Liver (tissue), 9 donors: ENCODE data around the gene TGFBR3. TPM values are rescaled to one million over a fixed set of nuclear protein-coding genes. Genes with fewer than 3 reads are reported as not detected.

ENCODE experiments used
- DNase-seq: peaks from one replicate; pipeline ENCODE4 v3.0.0-alpha.2; 2017; ENCODE audit warnings: low spot score
- H3K27ac ChIP-seq, 2 donors: one replicate each; pipeline ENCODE4 v1.7.0; 2013; ENCODE audit warnings: inconsistent platforms in 2 of 2, low read length in 2 of 2, control low read depth in 1 of 2, low read depth in 1 of 2, mild to moderate bottlenecking in 1 of 2
- H3K27me3 ChIP-seq, 4 donors: one replicate each; pipeline versions ENCODE4 v1.6.1 to v1.7.0; 2013; ENCODE audit warnings: low read length in 3 of 4, inconsistent platforms in 1 of 4, mild to moderate bottlenecking in 1 of 4, moderate library complexity in 1 of 4; ENCODE audit not compliant: control insufficient read depth in 4 of 4, insufficient read depth in 4 of 4
- H3K36me3 ChIP-seq, 4 donors: one replicate each; pipeline versions ENCODE4 v1.6.1 to v1.7.0; 2013; ENCODE audit warnings: low read length in 3 of 4, mild to moderate bottlenecking in 3 of 4, low read depth in 1 of 4, moderate library complexity in 1 of 4; ENCODE audit not compliant: control insufficient read depth in 4 of 4, insufficient read depth in 3 of 4
- H3K4me1 ChIP-seq, 4 donors: one replicate each; pipeline versions ENCODE4 v1.6.1 to v1.7.0; 2013; ENCODE audit warnings: low read length in 3 of 4, mild to moderate bottlenecking in 3 of 4, moderate library complexity in 1 of 4; ENCODE audit not compliant: control insufficient read depth in 4 of 4, insufficient read depth in 4 of 4
- H3K4me3 ChIP-seq, 3 donors: one replicate each; pipeline versions ENCODE4 v1.6.1 to v1.7.0; 2013; ENCODE audit warnings: low read length in 3 of 3, control low read depth in 1 of 3, low read depth in 1 of 3, mild to moderate bottlenecking in 1 of 3
- H3K9ac ChIP-seq, 2 donors: one replicate each; pipeline ENCODE4 v1.7.0; 2013; ENCODE audit warnings: low read length in 2 of 2, mild to moderate bottlenecking in 2 of 2, moderate library complexity in 2 of 2, control low read depth in 1 of 2, low read depth in 1 of 2
- H3K9me3 ChIP-seq, 4 donors: one replicate each; pipeline versions ENCODE4 v1.6.1 to v1.7.0; 2013; ENCODE audit warnings: low read length in 3 of 4; ENCODE audit not compliant: control insufficient read depth in 4 of 4
- EGR1 ChIP-seq, 2 donors: IDR thresholded peaks; 2 replicates each; pipeline ENCODE4 v1.6.1; 2016 to 2018; ENCODE audit warnings: antibody characterized with exemption in 2 of 2, low read depth in 2 of 2
- FOXA1 ChIP-seq: IDR thresholded peaks from 2 replicates; pipeline ENCODE4 v1.6.1; 2016; ENCODE audit warnings: antibody characterized with exemption
- GABPA ChIP-seq, 2 donors: IDR thresholded peaks in 1 of 2; conservative IDR thresholded peaks in 1 of 2; 2 replicates each; pipeline ENCODE4 v1.6.1; 2016; ENCODE audit warnings: antibody characterized with exemption in 2 of 2, mild to moderate bottlenecking in 1 of 2, moderate library complexity in 1 of 2
- HNF4A ChIP-seq, 2 donors: conservative IDR thresholded peaks; 2 replicates each; pipeline ENCODE4 v1.6.1; 2016; ENCODE audit warnings: antibody characterized with exemption in 2 of 2, mild to moderate bottlenecking in 2 of 2
- HNF4G ChIP-seq: IDR thresholded peaks from 2 replicates; pipeline ENCODE4 v1.6.1; 2016; ENCODE audit warnings: antibody characterized with exemption
- JUND ChIP-seq, 2 donors: IDR thresholded peaks; 2 replicates each; pipeline ENCODE4 v1.6.1; 2016; ENCODE audit warnings: antibody characterized with exemption in 2 of 2
- NR2F2 ChIP-seq: IDR thresholded peaks from 2 replicates; pipeline ENCODE4 v1.6.1; 2016; ENCODE audit warnings: antibody characterized with exemption
- RAD21 ChIP-seq, 2 donors: IDR thresholded peaks; 2 replicates each; pipeline ENCODE4 v1.6.1; 2016; ENCODE audit warnings: antibody characterized with exemption in 2 of 2, mild to moderate bottlenecking in 2 of 2
- RXRA ChIP-seq, 2 donors: IDR thresholded peaks; 2 replicates each; pipeline ENCODE4 v1.6.1; 2017 to 2018; ENCODE audit warnings: antibody characterized with exemption in 2 of 2, mild to moderate bottlenecking in 1 of 2
- SP1 ChIP-seq: IDR thresholded peaks from 2 replicates; pipeline ENCODE4 v1.6.1; 2018; ENCODE audit warnings: antibody characterized with exemption, mild to moderate bottlenecking
- TAF1 ChIP-seq: conservative IDR thresholded peaks from 2 replicates; pipeline ENCODE4 v1.6.1; 2016; ENCODE audit warnings: antibody characterized with exemption, mild to moderate bottlenecking
- YY1 ChIP-seq: IDR thresholded peaks from 2 replicates; pipeline ENCODE4 v1.6.1; 2016; ENCODE audit warnings: antibody characterized with exemption, mild to moderate bottlenecking
- WGBS: extraction: QIAGEN DNeasy Blood & Tissue Kit; methylation state at CpG from one replicate; pipeline ENCODE4 v1.1.7; 2013; 5-methylcytosine and 5-hydroxymethylcytosine counted together
- polyA plus RNA-seq, 2 donors: library from polyadenylated mRNA; stranded (reverse) in 1 of 2; unstranded in 1 of 2; fragments of 200-250 nt in 1 of 2; fragments of >200 nt in 1 of 2; fragmentation: Nextera tagmentation in 1 of 2; extraction: Ambion mirVana in 1 of 2; gene quantifications; one replicate each; pipeline versions ENCODE4 v1.2.1 to v1.2.3, GENCODE V29; 2013 to 2015
- total RNA-seq, 2 donors: library from RNA; depleted of rRNA; stranded (reverse); fragments of >200 nt; gene quantifications; one replicate each; pipeline ENCODE4 v1.2.3, GENCODE V29; 2014
- TF ChIP-seq, protein P1 (sequence below): IDR thresholded peaks from 2 replicates; pipeline ENCODE4 v1.6.1; 2016; ENCODE audit warnings: antibody characterized with exemption
- TF ChIP-seq, protein P2 (sequence below): fragments of 150-350 bp; IDR thresholded peaks from 2 replicates; pipeline ENCODE4 v1.5.1; 2017; ENCODE audit warnings: improper control_type of control experiment, low read depth, low read length; ENCODE audit not compliant: missing input control
- TF ChIP-seq, protein P3 (sequence below): IDR thresholded peaks from 2 replicates; pipeline ENCODE4 v1.6.1; 2016; ENCODE audit warnings: antibody characterized with exemption
- TF ChIP-seq, protein P4 (sequence below): IDR thresholded peaks from 2 replicates; pipeline ENCODE4 v1.6.1; 2016; ENCODE audit warnings: antibody characterized with exemption
- donor health status: healthy.
- donor health status: healthy.
- donor health status: healthy.
- donor health status: healthy.
- donor health status: healthy.

TGFBR3 gene
- total and polyA plus RNA-seq, 4 donors, result 6.1 to 19.3 (median 9.9) TPM

DNA sequence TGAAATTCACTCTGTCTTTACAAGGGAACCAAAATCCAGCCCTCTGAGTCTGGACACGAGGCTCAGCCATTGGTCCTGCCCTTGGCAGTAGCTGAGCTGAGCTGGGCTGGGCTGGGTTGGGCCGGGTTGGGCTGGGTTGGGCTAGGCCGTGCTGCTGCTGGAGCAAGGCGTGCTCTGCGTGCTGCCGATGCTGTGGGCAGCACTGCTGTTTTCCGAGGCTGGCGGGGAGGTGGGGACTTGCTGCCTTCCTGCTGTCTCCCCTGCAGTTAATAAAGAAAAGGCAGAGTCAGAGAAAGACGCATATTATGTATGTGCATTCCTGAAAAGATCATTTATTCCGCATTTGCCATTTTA is 202.4 kb downstream of the TGFBR3 start (continued):
- TF ChIP-seq SP1, result no peak
- TF ChIP-seq, protein P1, sequence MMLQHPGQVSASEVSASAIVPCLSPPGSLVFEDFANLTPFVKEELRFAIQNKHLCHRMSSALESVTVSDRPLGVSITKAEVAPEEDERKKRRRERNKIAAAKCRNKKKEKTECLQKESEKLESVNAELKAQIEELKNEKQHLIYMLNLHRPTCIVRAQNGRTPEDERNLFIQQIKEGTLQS, result no peak
- TF ChIP-seq HNF4A (conservative IDR thresholded peaks at IDR 0.05), result no peak
- TF ChIP-seq, protein P2, sequence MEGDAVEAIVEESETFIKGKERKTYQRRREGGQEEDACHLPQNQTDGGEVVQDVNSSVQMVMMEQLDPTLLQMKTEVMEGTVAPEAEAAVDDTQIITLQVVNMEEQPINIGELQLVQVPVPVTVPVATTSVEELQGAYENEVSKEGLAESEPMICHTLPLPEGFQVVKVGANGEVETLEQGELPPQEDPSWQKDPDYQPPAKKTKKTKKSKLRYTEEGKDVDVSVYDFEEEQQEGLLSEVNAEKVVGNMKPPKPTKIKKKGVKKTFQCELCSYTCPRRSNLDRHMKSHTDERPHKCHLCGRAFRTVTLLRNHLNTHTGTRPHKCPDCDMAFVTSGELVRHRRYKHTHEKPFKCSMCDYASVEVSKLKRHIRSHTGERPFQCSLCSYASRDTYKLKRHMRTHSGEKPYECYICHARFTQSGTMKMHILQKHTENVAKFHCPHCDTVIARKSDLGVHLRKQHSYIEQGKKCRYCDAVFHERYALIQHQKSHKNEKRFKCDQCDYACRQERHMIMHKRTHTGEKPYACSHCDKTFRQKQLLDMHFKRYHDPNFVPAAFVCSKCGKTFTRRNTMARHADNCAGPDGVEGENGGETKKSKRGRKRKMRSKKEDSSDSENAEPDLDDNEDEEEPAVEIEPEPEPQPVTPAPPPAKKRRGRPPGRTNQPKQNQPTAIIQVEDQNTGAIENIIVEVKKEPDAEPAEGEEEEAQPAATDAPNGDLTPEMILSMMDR, result no peak

DNA sequence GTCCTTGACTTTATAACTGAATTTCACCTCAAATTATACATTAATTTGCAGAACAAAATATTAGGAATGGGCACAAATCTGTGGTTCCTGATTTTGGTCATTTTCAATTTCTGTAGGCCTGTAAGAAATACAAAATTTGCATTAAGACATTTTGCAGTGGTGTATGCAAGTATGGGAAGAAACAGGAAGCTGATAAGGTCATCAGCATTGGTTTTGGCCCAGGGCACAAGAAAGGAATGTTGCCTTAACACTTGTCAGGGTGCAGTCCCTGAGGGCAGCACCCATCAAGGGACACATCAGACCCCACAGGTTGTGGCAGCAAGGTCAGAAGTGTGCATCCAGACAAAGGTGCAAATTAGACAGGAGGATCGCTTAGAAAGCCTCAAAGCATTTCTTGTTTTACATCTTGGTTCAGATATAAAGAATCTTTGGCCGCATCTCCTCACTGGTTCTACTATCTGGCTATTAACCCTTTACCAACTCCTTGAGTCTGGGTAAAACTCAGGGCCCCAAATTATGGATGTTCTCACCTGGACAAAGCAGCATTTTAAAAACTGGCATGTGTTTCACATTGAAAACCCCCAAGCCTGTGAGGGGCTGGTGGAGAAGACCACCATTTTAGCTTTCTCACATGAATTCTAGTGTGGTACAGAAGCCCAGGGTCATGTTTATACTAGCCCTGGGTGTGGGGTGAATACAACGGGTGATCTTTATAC is 202.9 kb downstream of the TGFBR3 start:
- H3K4me3 ChIP-seq, result no peak overlapping the region
- TF ChIP-seq, protein P3, sequence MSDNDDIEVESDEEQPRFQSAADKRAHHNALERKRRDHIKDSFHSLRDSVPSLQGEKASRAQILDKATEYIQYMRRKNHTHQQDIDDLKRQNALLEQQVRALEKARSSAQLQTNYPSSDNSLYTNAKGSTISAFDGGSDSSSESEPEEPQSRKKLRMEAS, result no peak
- TF ChIP-seq NR2F2, result no peak
- TF ChIP-seq TAF1, result no peak
- TF ChIP-seq HNF4A (conservative IDR thresholded peaks at IDR 0.05), result no peak
- TF ChIP-seq, protein P4, sequence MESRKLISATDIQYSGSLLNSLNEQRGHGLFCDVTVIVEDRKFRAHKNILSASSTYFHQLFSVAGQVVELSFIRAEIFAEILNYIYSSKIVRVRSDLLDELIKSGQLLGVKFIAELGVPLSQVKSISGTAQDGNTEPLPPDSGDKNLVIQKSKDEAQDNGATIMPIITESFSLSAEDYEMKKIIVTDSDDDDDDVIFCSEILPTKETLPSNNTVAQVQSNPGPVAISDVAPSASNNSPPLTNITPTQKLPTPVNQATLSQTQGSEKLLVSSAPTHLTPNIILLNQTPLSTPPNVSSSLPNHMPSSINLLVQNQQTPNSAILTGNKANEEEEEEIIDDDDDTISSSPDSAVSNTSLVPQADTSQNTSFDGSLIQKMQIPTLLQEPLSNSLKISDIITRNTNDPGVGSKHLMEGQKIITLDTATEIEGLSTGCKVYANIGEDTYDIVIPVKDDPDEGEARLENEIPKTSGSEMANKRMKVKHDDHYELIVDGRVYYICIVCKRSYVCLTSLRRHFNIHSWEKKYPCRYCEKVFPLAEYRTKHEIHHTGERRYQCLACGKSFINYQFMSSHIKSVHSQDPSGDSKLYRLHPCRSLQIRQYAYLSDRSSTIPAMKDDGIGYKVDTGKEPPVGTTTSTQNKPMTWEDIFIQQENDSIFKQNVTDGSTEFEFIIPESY, result no peak
- no peak for TF ChIP-seq JUND (IDR thresholded peaks at IDR 0.05)
- H3K36me3 ChIP-seq, result peaks cover 0 to 8% (median 1%) of the 10 kb centered on the region in 4 donors
- no peak overlapping the region for H3K27ac ChIP-seq
- H3K27me3 ChIP-seq, result no peaks in the 10 kb centered on the region
- H3K4me1 ChIP-seq, result peaks cover 0 to 4% (median 0%) of the 10 kb centered on the region in 4 donors
- H3K9ac ChIP-seq, result no peak overlapping the region
- no peaks in the 10 kb centered on the region for H3K9me3 ChIP-seq
- DNase-seq, result no peak
- 83% methylated on average over 3 of the region's 3 CpGs for WGBS

DNA sequence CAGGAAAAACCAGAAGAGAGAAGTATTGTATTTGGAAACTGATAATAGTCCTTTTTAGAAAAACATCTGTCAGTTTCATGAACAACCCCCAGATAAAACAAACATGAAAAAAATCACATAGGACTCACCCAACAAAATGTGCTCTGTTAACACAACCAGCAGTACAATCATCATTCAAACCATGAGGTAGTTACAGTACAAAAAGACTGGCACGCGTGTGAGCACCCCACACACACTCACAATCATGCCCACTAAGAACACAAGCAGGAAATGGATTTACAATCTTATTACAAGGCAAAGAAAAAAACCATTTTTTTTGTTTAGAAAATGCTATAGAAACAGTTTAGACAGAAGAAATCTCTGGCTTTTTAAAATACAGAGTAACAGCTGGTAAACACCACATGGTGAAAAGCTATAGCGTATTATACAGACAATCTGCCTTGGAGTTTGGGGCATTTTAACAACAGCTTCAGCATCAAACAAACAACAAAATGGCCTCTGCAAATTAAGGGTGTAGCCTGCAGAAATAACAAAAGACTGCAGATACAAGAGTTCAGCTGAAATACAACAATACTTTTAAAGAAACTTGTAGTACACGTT is 205.3 kb downstream of the TGFBR3 start:
- no peak overlapping the region for H3K9ac ChIP-seq
- no peak for DNase-seq
- H3K36me3 ChIP-seq, result peaks cover 0 to 8% (median 1%) of the 10 kb centered on the region in 4 donors
- WGBS, result 95% methylated on average over 4 of the region's 4 CpGs
- H3K27me3 ChIP-seq, result no peaks in the 10 kb centered on the region
- H3K4me1 ChIP-seq, result peaks cover 0 to 4% (median 0%) of the 10 kb centered on the region in 4 donors
- no peak overlapping the region for H3K4me3 ChIP-seq
- no peak overlapping the region for H3K27ac ChIP-seq
- H3K9me3 ChIP-seq, result no peaks in the 10 kb centered on the region
- TF ChIP-seq RAD21 (IDR thresholded peaks at IDR 0.05) (no peak), TAF1 (no peak), FOXA1 (no peak), EGR1 (IDR thresholded peaks at IDR 0.05; ENCODE audit: low read depth in 2 of 2) (no peak), SP1 (no peak), RXRA (IDR thresholded peaks at IDR 0.05) (no peak), GABPA (IDR thresholded peaks at IDR 0.05 in 1 of 2, conservative IDR thresholded peaks at IDR 0.05 in 1 of 2) (no peak), YY1 (no peak), HNF4A (conservative IDR thresholded peaks at IDR 0.05) (no peak), NR2F2 (no peak), JUND (IDR thresholded peaks at IDR 0.05) (no peak), HNF4G (no peak)
- TF ChIP-seq, protein P3, result no peak
- TF ChIP-seq, protein P2, result no peak
- TF ChIP-seq, protein P1, result no peak
- TF ChIP-seq, protein P4, result no peak
